ENCODE data around the gene HTR2B.
"Not testable (repeated sequence)": the region's sequence is repeated elsewhere in the genome, so short reads cannot be mapped to it uniquely, and the experiment has no call there.

The HTR2B gene

GRCh38 chr2:231094736-231095346 is 30.0 kb downstream of the HTR2B start:
- no peak for DNase-seq (ENCODE audit: low read depth in 1 of 2, low spot score in 1 of 2)

GRCh38 chr2:231093933-231094332 is 30.9 kb downstream of the HTR2B start:
- no peak for DNase-seq (ENCODE audit: low read depth in 1 of 2, low spot score in 1 of 2)

GRCh38 chr2:231088754-231089153 is 36.1 kb downstream of the HTR2B start:
- no peak for DNase-seq (ENCODE audit: low read depth in 1 of 2, low spot score in 1 of 2)

GRCh38 chr2:231084565-231084964 is 40.3 kb downstream of the HTR2B start:
- no peak for DNase-seq (ENCODE audit: low read depth in 1 of 2, low spot score in 1 of 2)

- no peak for DNase-seq (ENCODE audit: low read depth in 1 of 2, low spot score in 1 of 2)
Measured at GRCh38 chr2:231069379-231070054, 55.3 kb downstream of the HTR2B start.

GRCh38 chr2:231068525-231069222 is 56.2 kb downstream of the HTR2B start:
- DNase-seq (ENCODE audit: low read depth in 1 of 2, low spot score in 1 of 2): no peak

GRCh38 chr2:231067531-231067930 is 57.3 kb downstream of the HTR2B start:
- not testable (repeated sequence) for DNase-seq (ENCODE audit: low read depth in 1 of 2, low spot score in 1 of 2)

- DNase-seq (ENCODE audit: low read depth in 1 of 2, low spot score in 1 of 2): no peak
Measured at GRCh38 chr2:231065966-231066365, 58.9 kb downstream of the HTR2B start.

GRCh38 chr2:231063347-231063746 is 61.5 kb downstream of the HTR2B start:
- DNase-seq (ENCODE audit: low read depth in 1 of 2, low spot score in 1 of 2): no peak

GRCh38 chr2:231062776-231063175 is 62.1 kb downstream of the HTR2B start:
- DNase-seq (ENCODE audit: low read depth in 1 of 2, low spot score in 1 of 2): no peak

GRCh38 chr2:231059756-231060155 is 65.1 kb downstream of the HTR2B start:
- DNase-seq (ENCODE audit: low read depth in 1 of 2, low spot score in 1 of 2): no peak

GRCh38 chr2:231058761-231059550 is 65.9 kb downstream of the HTR2B start:
- DNase-seq (ENCODE audit: low read depth in 1 of 2, low spot score in 1 of 2): no peak
